ENCODE results near the gene ARL5B. TPM values are rescaled to one million over a fixed set of nuclear protein-coding genes. Genes with fewer than 3 reads are reported as not detected.

Gene ARL5B
- total and polyA plus RNA-seq, 9 of the 15 experiments (the other 6 are each of a cell fraction or from before 2014, with no cell fraction given), result 4.1 to 22.2 (median 15.1) TPM

GRCh38 chr10:18658271-18659124 lies 733 bp upstream of the ARL5B start:
- ATAC-seq (no peak), FAIRE-seq (peak; percentile 61), DNase-seq (ENCODE audit: extremely low read depth in 1 of 4, low spot score in 3 of 4) (peak in 1 of 4 experiments; percentile 23)
- Histone ChIP-seq H2AFZ (ENCODE audit: low read depth, low read length) (peak overlapping the region; percentile 73), H3K36me3 (ENCODE audit: control insufficient read depth, insufficient read depth, low read length) (peaks cover 4% of the 10 kb centered on the region; the same call in 2 of the 3 replicates), H3K4me2 (ENCODE audit: insufficient read depth, low read length) (peak overlapping the region; percentile 85), H3K4me1 (replicated peaks in 1 of 2; ENCODE audit: control insufficient read depth in 2 of 2, insufficient read depth in 2 of 2, low read length in 2 of 2) (peaks cover 4 to 5% of the 10 kb centered on the region in 2 experiments; a peak in 3 of 5 replicates), H3K9me3 (replicated peaks; ENCODE audit: control insufficient read depth, insufficient read depth, low read depth, low read length) (no peaks in the 10 kb centered on the region), H3K79me2 (ENCODE audit: control insufficient read depth, insufficient read depth, low read length) (peaks cover 55% of the 10 kb centered on the region), H3K9ac (ENCODE audit: insufficient read depth in 1 of 2, low read depth in 2 of 2, low read length in 2 of 2) (peak overlapping the region; percentile 95 to 98), H4K20me1 (replicated peaks; ENCODE audit: control insufficient read depth, insufficient read depth, low read length) (0 out of 2 replicates have a peak, but pooled peaks cover 5% of the 10 kb centered on the region), H3K4me3 (peak overlapping the region; percentile 91), H3K9me1 (ENCODE audit: control insufficient read depth, insufficient read depth, low read length) (no peaks in the 10 kb centered on the region), H3K27ac (ENCODE audit: extremely low read depth, low read depth, low read length) (peak overlapping the region; percentile 88), H3K27me3 (ENCODE audit: control insufficient read depth in 2 of 2, insufficient read depth in 2 of 2, low read length in 2 of 2) (no peaks in the 10 kb centered on the region)
- TSS peak; percentile 82 for BruUV-seq (replicated peaks)
- POLR2A ChIA-PET, result interaction anchor here (0.7 to 1.9 kb wide), 7 partner anchors 8 to 251 kb away, joined by 3 to 12 read pairs (median 3); no protein-coding TSS in a partner anchor
- intact Hi-C loops (cut with micrococcal nuclease), result loop anchor here (1.0 kb wide), 1 partner anchor 7 kb away; the partner anchor contains the start of gene NSUN6
- CTCF ChIA-PET (ENCODE audit: low intra/inter-chr PET ratio), result no interaction called here
- 1% methylated on average over 23 of the region's 23 CpGs for WGBS (ENCODE audit: insufficient coverage, low coverage, missing lambda C conversion rate)
- in situ Hi-C loops (cut with MboI), result no loop called here
- 0 out of 2 replicates have a peak, but pooled peaks have one; percentile 32 for TF ChIP-seq CUX1 (CRISPR knock-in tag; IDR thresholded peaks at IDR 0.05)
- TF ChIP-seq RFX5 (IDR thresholded peaks at IDR 0.05; ENCODE audit: low read depth, low read length), result no peak
- TF ChIP-seq PML (IDR thresholded peaks at IDR 0.05; ENCODE audit: low read length), result 0 out of 2 replicates have a peak, but pooled peaks have one; percentile 5
- no peak for TF ChIP-seq ATF3 (IDR thresholded peaks at IDR 0.05)
- TF ChIP-seq ATF3 (CRISPR knock-in tag; conservative IDR thresholded peaks at IDR 0.05), result 0 out of 2 replicates have a peak, but pooled peaks have one; percentile 42
- peak; percentile 61; the same call in 1 of the 2 replicates for TF ChIP-seq TAF7 (tag; IDR thresholded peaks at IDR 0.05)
- TF ChIP-seq, protein P1, sequence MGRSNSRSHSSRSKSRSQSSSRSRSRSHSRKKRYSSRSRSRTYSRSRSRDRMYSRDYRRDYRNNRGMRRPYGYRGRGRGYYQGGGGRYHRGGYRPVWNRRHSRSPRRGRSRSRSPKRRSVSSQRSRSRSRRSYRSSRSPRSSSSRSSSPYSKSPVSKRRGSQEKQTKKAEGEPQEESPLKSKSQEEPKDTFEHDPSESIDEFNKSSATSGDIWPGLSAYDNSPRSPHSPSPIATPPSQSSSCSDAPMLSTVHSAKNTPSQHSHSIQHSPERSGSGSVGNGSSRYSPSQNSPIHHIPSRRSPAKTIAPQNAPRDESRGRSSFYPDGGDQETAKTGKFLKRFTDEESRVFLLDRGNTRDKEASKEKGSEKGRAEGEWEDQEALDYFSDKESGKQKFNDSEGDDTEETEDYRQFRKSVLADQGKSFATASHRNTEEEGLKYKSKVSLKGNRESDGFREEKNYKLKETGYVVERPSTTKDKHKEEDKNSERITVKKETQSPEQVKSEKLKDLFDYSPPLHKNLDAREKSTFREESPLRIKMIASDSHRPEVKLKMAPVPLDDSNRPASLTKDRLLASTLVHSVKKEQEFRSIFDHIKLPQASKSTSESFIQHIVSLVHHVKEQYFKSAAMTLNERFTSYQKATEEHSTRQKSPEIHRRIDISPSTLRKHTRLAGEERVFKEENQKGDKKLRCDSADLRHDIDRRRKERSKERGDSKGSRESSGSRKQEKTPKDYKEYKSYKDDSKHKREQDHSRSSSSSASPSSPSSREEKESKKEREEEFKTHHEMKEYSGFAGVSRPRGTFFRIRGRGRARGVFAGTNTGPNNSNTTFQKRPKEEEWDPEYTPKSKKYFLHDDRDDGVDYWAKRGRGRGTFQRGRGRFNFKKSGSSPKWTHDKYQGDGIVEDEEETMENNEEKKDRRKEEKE (IDR thresholded peaks at IDR 0.05; ENCODE audit: borderline replicate concordance in 1 of 2, control insufficient read depth in 1 of 2, low read depth in 2 of 2, low read length in 1 of 2), result 0 out of 4 replicates have a peak, but pooled peaks of 1 of the 2 experiments have one; percentile 3
- no peak for TF ChIP-seq XRCC4 (IDR thresholded peaks at IDR 0.05; ENCODE audit: extremely low read depth, insufficient read depth, insufficient read length)
- peak; percentile 39 for TF ChIP-seq MEIS2 (IDR thresholded peaks at IDR 0.05; ENCODE audit: partially characterized antibody)
- TF ChIP-seq CBX1 (IDR thresholded peaks at IDR 0.05; ENCODE audit: low read depth), result no peak
